Prostate gland (tissue), 2 donors: ENCODE measurements around the gene ACAD9.

Source experiments
- POLR2A ChIP-seq: fragments of 450-650 bp; IDR thresholded peaks from one replicate; pipeline ENCODE4 v1.6.1; 2016; ENCODE audit warnings: antibody characterized with exemption, mild to moderate bottlenecking
- POLR2AphosphoS5 ChIP-seq: sonication (generic); formaldehyde crosslinking; IDR thresholded peaks from one replicate; pipeline ENCODE4 v1.6.1; 2017; ENCODE audit warnings: antibody characterized with exemption
- TF ChIP-seq, protein P1 (sequence below), 4 experiments: fragments of 200-600 bp in 2 of 4; fragments of 450-650 bp in 2 of 4; sonication (generic) in 2 of 4; IDR thresholded peaks; 1 replicate in 3 of 4; 2 replicates in 1 of 4; pipeline ENCODE4 v1.5.1; 2016 to 2019; ENCODE audit warnings: antibody characterized with exemption in 4 of 4, mild to moderate bottlenecking in 2 of 4, moderate library complexity in 2 of 4

DNA sequence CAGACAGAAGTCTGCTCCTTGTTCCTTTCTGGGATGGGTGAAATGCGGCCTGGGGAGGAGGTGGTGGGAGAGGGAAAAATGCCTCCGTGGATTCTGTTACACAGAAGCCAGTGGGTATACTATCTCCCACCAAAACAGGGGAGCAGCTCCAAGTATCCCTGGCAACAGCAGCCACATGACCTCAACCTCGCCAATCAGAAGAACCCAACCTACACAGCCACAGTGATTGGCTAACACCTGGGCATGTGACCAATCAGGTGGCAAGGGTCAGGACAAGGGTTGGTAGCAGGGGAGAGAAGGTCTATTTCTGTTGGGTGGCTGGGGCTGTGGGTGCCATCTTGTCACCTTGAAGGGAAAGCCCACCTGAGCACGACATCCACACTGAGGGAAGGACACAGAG lies 9.1 kb upstream of the ACAD9 start:
- TF ChIP-seq POLR2A (no peak), POLR2AphosphoS5 (no peak)
- TF ChIP-seq, protein P1, sequence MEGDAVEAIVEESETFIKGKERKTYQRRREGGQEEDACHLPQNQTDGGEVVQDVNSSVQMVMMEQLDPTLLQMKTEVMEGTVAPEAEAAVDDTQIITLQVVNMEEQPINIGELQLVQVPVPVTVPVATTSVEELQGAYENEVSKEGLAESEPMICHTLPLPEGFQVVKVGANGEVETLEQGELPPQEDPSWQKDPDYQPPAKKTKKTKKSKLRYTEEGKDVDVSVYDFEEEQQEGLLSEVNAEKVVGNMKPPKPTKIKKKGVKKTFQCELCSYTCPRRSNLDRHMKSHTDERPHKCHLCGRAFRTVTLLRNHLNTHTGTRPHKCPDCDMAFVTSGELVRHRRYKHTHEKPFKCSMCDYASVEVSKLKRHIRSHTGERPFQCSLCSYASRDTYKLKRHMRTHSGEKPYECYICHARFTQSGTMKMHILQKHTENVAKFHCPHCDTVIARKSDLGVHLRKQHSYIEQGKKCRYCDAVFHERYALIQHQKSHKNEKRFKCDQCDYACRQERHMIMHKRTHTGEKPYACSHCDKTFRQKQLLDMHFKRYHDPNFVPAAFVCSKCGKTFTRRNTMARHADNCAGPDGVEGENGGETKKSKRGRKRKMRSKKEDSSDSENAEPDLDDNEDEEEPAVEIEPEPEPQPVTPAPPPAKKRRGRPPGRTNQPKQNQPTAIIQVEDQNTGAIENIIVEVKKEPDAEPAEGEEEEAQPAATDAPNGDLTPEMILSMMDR (IDR thresholded peaks at IDR 0.05): no peak
